IPS-18a (cell line): ENCODE measurements around the gene FAM43A.

Source experiments
- H3K27ac ChIP-seq: one replicate; pipeline ENCODE4 v1.5.1; 2013; ENCODE audit warnings: low read length
- H3K27me3 ChIP-seq: one replicate; pipeline ENCODE4 v1.6.1; 2013; ENCODE audit warnings: mild to moderate bottlenecking, low read length; ENCODE audit not compliant: control insufficient read depth, insufficient read depth
- H3K36me3 ChIP-seq: one replicate; pipeline ENCODE4 v1.6.1; 2013; ENCODE audit warnings: low read depth, low read length; ENCODE audit not compliant: control insufficient read depth
- H3K4me1 ChIP-seq: one replicate; pipeline ENCODE4 v1.6.1; 2013; ENCODE audit warnings: low read depth, low read length; ENCODE audit not compliant: control insufficient read depth
- H3K4me3 ChIP-seq: one replicate; pipeline ENCODE4 v1.5.1; 2013; ENCODE audit warnings: low read length
- H3K9ac ChIP-seq: one replicate; pipeline ENCODE4 v1.6.1; 2013; ENCODE audit warnings: mild to moderate bottlenecking, low read length, moderate library complexity
- H3K9me3 ChIP-seq: one replicate; pipeline ENCODE4 v1.6.1; 2013; ENCODE audit warnings: low read depth, low read length; ENCODE audit not compliant: control insufficient read depth

The FAM43A gene

DNA sequence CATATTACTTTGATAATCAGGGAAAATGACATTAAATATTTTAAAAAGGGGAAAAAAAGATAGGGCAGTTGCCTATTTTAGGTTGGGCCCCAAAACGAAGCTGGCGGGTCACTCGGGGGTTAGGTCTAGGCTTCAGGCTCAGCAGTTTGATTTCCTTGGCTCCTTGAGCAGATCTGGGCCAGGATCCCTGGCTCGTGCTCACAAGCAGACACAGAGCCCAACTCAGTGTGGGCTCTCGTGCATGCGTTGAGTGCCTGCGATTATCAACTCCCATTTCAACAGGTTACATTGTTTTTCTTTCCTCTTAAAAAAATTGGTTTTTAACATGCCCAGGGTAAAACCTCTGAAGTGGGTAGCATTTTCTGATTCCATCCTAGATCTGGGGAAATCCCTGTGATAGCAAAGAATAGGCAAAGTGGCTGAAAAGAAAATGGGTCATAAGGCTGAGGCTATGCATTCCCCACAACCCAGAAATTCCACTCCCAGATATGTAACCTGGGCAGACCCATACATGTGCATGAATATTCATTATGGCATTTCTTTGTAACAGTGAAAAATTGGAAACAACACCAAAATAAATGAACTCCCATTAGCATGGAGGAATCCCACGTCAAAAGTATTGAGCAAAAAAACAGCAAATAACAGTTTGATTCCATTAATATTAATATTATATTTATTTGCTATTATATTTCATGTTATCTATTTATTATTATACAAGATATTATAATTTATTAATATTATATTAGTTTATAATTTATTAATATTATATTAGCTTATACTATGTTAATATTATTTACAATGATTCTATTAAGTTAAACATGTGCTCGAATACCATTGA lies 27.8 kb downstream of the FAM43A start:
- Histone ChIP-seq H3K4me1 (no peaks in the 10 kb centered on the region), H3K36me3 (no peaks in the 10 kb centered on the region), H3K27me3 (no peaks in the 10 kb centered on the region), H3K4me3 (no peak overlapping the region), H3K27ac (no peak overlapping the region), H3K9ac (no peak overlapping the region), H3K9me3 (no peaks in the 10 kb centered on the region)

- H3K27me3 ChIP-seq: no peaks in the 10 kb centered on the region
- H3K9ac ChIP-seq: no peak overlapping the region
- H3K4me1 ChIP-seq: no peaks in the 10 kb centered on the region
- H3K4me3 ChIP-seq: no peak overlapping the region
- H3K27ac ChIP-seq: no peak overlapping the region
- no peaks in the 10 kb centered on the region for H3K36me3 ChIP-seq
- H3K9me3 ChIP-seq: no peaks in the 10 kb centered on the region
Observed at GRCh38 chr3:194714137-194714455, 28.4 kb downstream of the FAM43A start.

DNA sequence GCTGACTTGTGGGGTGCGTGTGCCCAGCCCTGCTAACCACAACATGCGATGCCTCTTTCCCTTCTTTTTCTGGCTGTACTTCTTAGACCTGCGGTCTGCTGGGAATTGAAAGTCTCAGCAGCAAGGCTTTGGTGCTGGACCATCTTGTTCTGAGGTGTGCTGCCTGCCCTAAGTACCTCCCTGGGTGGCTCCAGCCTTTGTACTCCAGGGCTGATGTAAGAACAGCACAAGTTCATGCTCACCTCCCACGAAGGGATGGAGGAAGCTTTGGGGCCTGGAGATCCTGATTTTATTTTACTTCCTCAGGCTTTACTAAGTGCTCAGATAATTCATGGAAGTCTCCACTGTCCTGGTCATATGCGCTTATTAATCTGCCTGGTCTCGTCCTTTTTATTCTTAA lies 28.9 kb downstream of the FAM43A start:
- Histone ChIP-seq H3K27me3 (no peaks in the 10 kb centered on the region), H3K36me3 (no peaks in the 10 kb centered on the region), H3K9me3 (no peaks in the 10 kb centered on the region), H3K4me1 (no peaks in the 10 kb centered on the region), H3K9ac (no peak overlapping the region), H3K27ac (no peak overlapping the region), H3K4me3 (no peak overlapping the region)

DNA sequence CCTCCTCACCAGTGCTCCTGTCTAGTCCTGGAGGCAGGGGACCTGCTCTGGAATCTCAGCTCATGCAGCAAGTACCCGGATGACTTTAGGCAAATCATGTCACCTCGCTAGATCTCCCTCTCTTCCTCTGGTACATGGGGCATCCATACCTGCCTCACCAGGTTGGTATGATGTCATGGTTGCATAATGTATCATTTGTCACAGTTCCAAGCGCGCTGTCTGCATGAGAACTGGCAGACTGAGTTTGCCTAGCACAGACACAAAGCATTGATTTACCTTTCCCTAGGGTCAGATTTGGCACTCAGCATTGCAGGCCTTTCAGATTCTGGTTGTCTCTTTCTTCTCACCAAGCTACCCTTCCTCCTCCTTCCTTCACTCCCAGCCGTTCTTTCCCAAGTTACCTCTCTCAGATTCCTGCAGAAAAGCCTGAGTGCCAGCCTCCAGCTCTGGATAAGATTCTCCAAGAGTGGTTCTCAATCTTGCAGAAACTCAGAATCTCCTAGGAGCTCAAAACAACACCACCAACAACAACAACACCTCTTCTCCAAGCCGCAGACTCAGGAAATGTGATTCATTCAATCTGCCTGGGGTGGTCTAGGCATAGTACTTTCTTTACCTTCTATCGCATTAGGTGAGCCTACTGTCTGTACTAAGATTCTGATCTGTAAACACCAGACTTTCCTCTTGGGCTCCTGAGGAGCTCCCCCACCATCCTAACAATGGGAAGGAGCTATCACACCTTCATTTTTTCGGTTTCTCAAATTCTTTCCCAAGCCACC lies 29.5 kb downstream of the FAM43A start:
- H3K9me3 ChIP-seq: no peaks in the 10 kb centered on the region
- no peak overlapping the region for H3K27ac ChIP-seq
- no peaks in the 10 kb centered on the region for H3K27me3 ChIP-seq
- H3K4me3 ChIP-seq: no peak overlapping the region
- H3K9ac ChIP-seq: no peak overlapping the region
- H3K4me1 ChIP-seq: no peaks in the 10 kb centered on the region
- no peaks in the 10 kb centered on the region for H3K36me3 ChIP-seq

DNA sequence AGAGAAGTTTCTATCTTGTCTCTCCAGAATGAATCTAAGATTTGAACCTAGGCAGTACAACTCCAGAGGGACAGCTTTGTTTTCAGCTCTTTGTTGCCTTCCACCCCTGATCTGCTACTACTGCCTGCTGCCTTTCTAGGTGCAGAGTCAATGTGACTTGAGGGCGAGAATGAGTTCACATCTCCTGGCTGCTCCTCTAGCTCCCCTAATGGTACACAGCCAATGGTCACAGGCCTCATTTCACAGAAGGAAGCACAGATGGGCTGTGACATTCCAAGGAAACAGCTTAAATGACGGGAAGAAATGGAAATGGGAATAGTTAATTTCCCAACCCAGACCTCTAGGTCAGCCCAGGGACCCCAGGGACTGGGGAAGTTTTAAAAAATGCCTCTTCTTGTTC lies 32.4 kb downstream of the FAM43A start:
- Histone ChIP-seq H3K4me1 (no peaks in the 10 kb centered on the region), H3K27me3 (no peaks in the 10 kb centered on the region), H3K4me3 (no peak overlapping the region), H3K27ac (no peak overlapping the region), H3K9me3 (no peaks in the 10 kb centered on the region), H3K9ac (no peak overlapping the region), H3K36me3 (no peaks in the 10 kb centered on the region)

- no peaks in the 10 kb centered on the region for H3K27me3 ChIP-seq
- no peak overlapping the region for H3K4me3 ChIP-seq
- no peaks in the 10 kb centered on the region for H3K4me1 ChIP-seq
Observed at GRCh38 chr3:194720048-194720447, 34.4 kb downstream of the FAM43A start.

GRCh38 chr3:194723846-194724618 lies 38.3 kb downstream of the FAM43A start:
- Histone ChIP-seq H3K36me3 (no peaks in the 10 kb centered on the region), H3K4me3 (no peak overlapping the region), H3K27ac (no peak overlapping the region), H3K9ac (no peak overlapping the region), H3K27me3 (no peaks in the 10 kb centered on the region), H3K9me3 (no peaks in the 10 kb centered on the region), H3K4me1 (no peaks in the 10 kb centered on the region)

More at GRCh38 chr3:194720048-194720447, 34.4 kb downstream of the FAM43A start:
- no peaks in the 10 kb centered on the region for H3K36me3 ChIP-seq
- no peaks in the 10 kb centered on the region for H3K9me3 ChIP-seq
- no peak overlapping the region for H3K27ac ChIP-seq
- no peak overlapping the region for H3K9ac ChIP-seq

DNA sequence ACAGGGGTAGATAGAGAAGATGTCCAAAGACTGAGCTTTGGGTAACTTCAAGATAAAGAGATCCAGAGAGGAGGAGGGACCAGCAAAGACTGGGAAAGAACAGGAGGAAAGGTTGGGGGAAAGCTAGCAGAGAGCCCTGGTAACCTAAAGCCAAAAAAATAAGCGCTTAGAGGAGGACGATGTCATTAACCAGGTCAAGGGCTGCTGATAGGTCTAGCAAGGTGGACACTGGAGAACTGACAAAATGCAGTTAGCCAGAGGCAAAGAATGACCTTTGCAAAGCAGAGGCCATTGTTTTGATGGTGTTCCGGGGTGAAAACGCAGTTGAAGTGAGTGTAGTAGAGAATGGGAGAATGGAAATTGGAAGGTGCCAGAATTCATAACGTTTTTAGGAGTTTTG lies 39.7 kb downstream of the FAM43A start:
- Histone ChIP-seq H3K9ac (no peak overlapping the region), H3K27ac (no peak overlapping the region), H3K36me3 (no peaks in the 10 kb centered on the region), H3K27me3 (no peaks in the 10 kb centered on the region), H3K9me3 (no peaks in the 10 kb centered on the region), H3K4me1 (peaks cover 12% of the 10 kb centered on the region), H3K4me3 (no peak overlapping the region)

DNA sequence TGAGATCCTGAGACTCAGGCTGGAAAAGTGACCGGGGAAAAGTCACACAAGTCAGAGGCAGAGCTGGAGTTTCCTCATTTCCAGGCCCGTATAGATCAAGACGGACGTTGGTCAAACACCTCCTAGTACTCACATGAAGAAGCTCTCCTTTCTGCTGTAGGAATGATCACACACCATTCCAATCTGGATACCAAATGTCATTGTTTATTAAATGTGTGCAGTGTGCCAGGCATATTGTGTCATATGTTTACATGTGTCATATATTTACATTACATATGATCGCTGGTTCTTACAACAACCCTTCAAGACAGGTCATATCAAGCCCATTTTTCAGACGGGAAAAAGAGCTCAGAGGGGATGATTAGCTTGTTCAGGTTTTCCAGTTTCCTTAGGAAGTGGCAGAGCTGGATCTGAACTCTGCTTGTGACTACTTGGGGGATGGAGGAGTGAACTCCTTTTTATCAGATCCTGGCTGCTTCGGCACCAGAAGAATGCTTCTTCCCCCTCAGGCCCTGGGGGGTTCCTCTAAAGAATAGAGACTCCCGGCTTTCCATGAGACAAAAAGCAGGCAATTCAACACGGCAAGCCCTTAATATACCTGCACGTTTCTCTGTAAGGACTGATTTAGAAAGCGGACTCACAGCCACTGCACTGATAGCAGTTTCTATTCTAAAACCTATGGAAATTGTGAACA lies 41.9 kb downstream of the FAM43A start:
- Histone ChIP-seq H3K27ac (no peak overlapping the region), H3K9me3 (no peaks in the 10 kb centered on the region), H3K9ac (no peak overlapping the region), H3K4me3 (no peak overlapping the region), H3K27me3 (no peaks in the 10 kb centered on the region), H3K36me3 (no peaks in the 10 kb centered on the region), H3K4me1 (peaks cover 16% of the 10 kb centered on the region)

GRCh38 chr3:194728986-194729385 lies 43.3 kb downstream of the FAM43A start:
- Histone ChIP-seq H3K36me3 (no peaks in the 10 kb centered on the region), H3K4me3 (no peak overlapping the region), H3K4me1 (peaks cover 16% of the 10 kb centered on the region), H3K9me3 (no peaks in the 10 kb centered on the region), H3K9ac (no peak overlapping the region), H3K27ac (no peak overlapping the region), H3K27me3 (no peaks in the 10 kb centered on the region)

GRCh38 chr3:194730365-194730764 lies 44.7 kb downstream of the FAM43A start:
- no peaks in the 10 kb centered on the region for H3K36me3 ChIP-seq
- H3K27me3 ChIP-seq: no peaks in the 10 kb centered on the region
- H3K27ac ChIP-seq: no peak overlapping the region
- no peak overlapping the region for H3K4me3 ChIP-seq
- peaks cover 16% of the 10 kb centered on the region for H3K4me1 ChIP-seq
- no peak overlapping the region for H3K9ac ChIP-seq
- H3K9me3 ChIP-seq: no peaks in the 10 kb centered on the region
